GM12878 (cell line): ENCODE measurements around the gene TBC1D5. TPM values are rescaled to one million over a fixed set of nuclear protein-coding genes. Genes with fewer than 3 reads are reported as not detected.

ENCODE experiments used
- ATAC-seq: fragments of 200-7000 bp; cut with Tn5 transposase; 3 replicates; pipeline ENCODE4 v1.9.1; 2020; ENCODE audit warnings: mild to moderate bottlenecking, moderate library complexity
- BruUV-seq: library from RNA; stranded (reverse); fragments of 400-500 nt; replicated peaks from 2 replicates; lab custom pipeline; 2021; lab: Mats Ljungman, UMichigan
- CTCF ChIA-PET: fragments of 300-600 bp; sonication (Branson Sonifier 250); formaldehyde crosslinking; extraction: SDS; loops from one replicate; lab custom pipeline; 2021; ENCODE audit warnings: inconsistent platforms; lab: Yijun Ruan, JAX
- POLR2A ChIA-PET: fragments of 350-600 bp; formaldehyde crosslinking; extraction: SDS; loops from one replicate; lab custom pipeline; 2021; ENCODE audit warnings: inconsistent platforms; lab: Charles Lee
- RAD21 ChIA-PET: fragments of 300-600 bp; sonication (Branson Sonifier 250); formaldehyde crosslinking; loops from one replicate; lab custom pipeline; 2023; ENCODE audit warnings: antibody characterized with exemption; ENCODE audit not compliant: unreplicated experiment; lab: Charles Lee
- SMC1A ChIA-PET: fragments of 300-600 bp; sonication (Branson Sonifier 250); formaldehyde crosslinking; loops from one replicate; lab custom pipeline; 2023; ENCODE audit not compliant: unreplicated experiment, uncharacterized antibody; lab: Charles Lee
- DNase-seq: peaks from one replicate; pipeline ENCODE4 v3.0.0-alpha.2; 2011; ENCODE audit warnings: low read depth, low spot score
- FAIRE-seq: peaks from 3 replicates; lab custom pipeline; 2011; peaks lifted over from hg19 to GRCh38; lab: Jason Lieb, UNC
- H2AFZ ChIP-seq: 2 replicates; pipeline ENCODE4 v1.6.0; 2011; ENCODE audit warnings: low read depth, low read length, control low read depth; ENCODE audit not compliant: control insufficient read depth
- H3K27ac ChIP-seq: 2 replicates; pipeline ENCODE4 v1.5.1; 2011; ENCODE audit warnings: control low read depth; ENCODE audit not compliant: control insufficient read depth, insufficient read depth
- H3K27me3 ChIP-seq, 2 experiments: replicated peaks in 1 of 2; 2 replicates each; pipeline versions ENCODE4 v1.6.0 to v1.6.1; 2011; ENCODE audit warnings: low read length in 1 of 2; ENCODE audit not compliant: control insufficient read depth in 2 of 2, insufficient read depth in 2 of 2
- H3K36me3 ChIP-seq, 2 experiments: 2 replicates each; pipeline ENCODE4 v1.5.1; 2011; ENCODE audit warnings: low read length in 1 of 2; ENCODE audit not compliant: control insufficient read depth in 2 of 2, insufficient read depth in 2 of 2
- H3K4me1 ChIP-seq: 2 replicates; pipeline ENCODE4 v1.6.1; 2011; ENCODE audit warnings: mild to moderate bottlenecking, low read length, moderate library complexity, mixed read lengths; ENCODE audit not compliant: control insufficient read depth, insufficient read depth
- H3K4me2 ChIP-seq: 2 replicates; pipeline ENCODE4 v1.6.0; 2011; ENCODE audit warnings: control low read depth; ENCODE audit not compliant: control insufficient read depth, insufficient read depth
- H3K4me3 ChIP-seq: fragments of 200-600 bp; sonication (generic); 2 replicates; pipeline ENCODE4 v1.5.1; 2016
- H3K79me2 ChIP-seq: 2 replicates; pipeline ENCODE4 v1.6.0; 2011; ENCODE audit warnings: low read length; ENCODE audit not compliant: control insufficient read depth, insufficient read depth
- H3K9ac ChIP-seq: 2 replicates; pipeline ENCODE4 v1.8.0; 2011; ENCODE audit warnings: low read length, control low read depth, mixed read lengths; ENCODE audit not compliant: control insufficient read depth, insufficient read depth
- H3K9me3 ChIP-seq: replicated peaks from 3 replicates; pipeline ENCODE4 v1.5.1; 2011; ENCODE audit warnings: mild to moderate bottlenecking, low read length; ENCODE audit not compliant: control insufficient read depth, insufficient read depth
- H4K20me1 ChIP-seq: 2 replicates; pipeline ENCODE4 v1.6.0; 2011; ENCODE audit not compliant: control insufficient read depth, insufficient read depth
- BHLHE40 ChIP-seq, 2 experiments: fragments of 450-650 bp in 1 of 2; IDR thresholded peaks; 2 replicates each; pipeline ENCODE4 v1.6.1; 2011 to 2017; ENCODE audit warnings: low read depth in 2 of 2, borderline replicate concordance in 1 of 2, improper control_type of control experiment in 1 of 2, low read length in 1 of 2, mild to moderate bottlenecking in 1 of 2
- BRCA1 ChIP-seq: IDR thresholded peaks from 2 replicates; pipeline ENCODE4 v1.6.1; 2011; ENCODE audit warnings: low read depth, low read length, improper control_type of control experiment
- E4F1 ChIP-seq: fragments of 450-650 bp; IDR thresholded peaks from 2 replicates; pipeline ENCODE4 v1.6.1; 2018; ENCODE audit warnings: borderline replicate concordance, mild to moderate bottlenecking; ENCODE audit not compliant: partially characterized antibody
- EED ChIP-seq: sonication (generic); IDR thresholded peaks from 2 replicates; pipeline ENCODE4 v1.6.1; 2016; ENCODE audit warnings: antibody characterized with exemption, low read depth
- ESRRA ChIP-seq: IDR thresholded peaks from 2 replicates; pipeline ENCODE4 v1.6.1; 2012; ENCODE audit warnings: mild to moderate bottlenecking, low read length, improper control_type of control experiment
- LARP7 ChIP-seq: fragments of 450-650 bp; IDR thresholded peaks from 2 replicates; pipeline ENCODE4 v1.6.1; 2017; ENCODE audit warnings: mild to moderate bottlenecking
- NR2C1 ChIP-seq: fragments of 450-650 bp; IDR thresholded peaks from 2 replicates; pipeline ENCODE4 v1.6.1; 2017; ENCODE audit warnings: antibody characterized with exemption, mild to moderate bottlenecking, moderate library complexity
- NR2C2 ChIP-seq: IDR thresholded peaks from 2 replicates; pipeline ENCODE4 v1.6.1; 2011; ENCODE audit warnings: borderline replicate concordance, low read depth; ENCODE audit not compliant: control insufficient read depth, insufficient read length
- POU2F2 ChIP-seq: IDR thresholded peaks from 3 replicates; pipeline ENCODE4 v1.6.1; 2011; ENCODE audit warnings: low read depth, mild to moderate bottlenecking, low read length, borderline replicate concordance
- YY1 ChIP-seq: IDR thresholded peaks from 2 replicates; pipeline ENCODE4 v1.6.1; 2011; ENCODE audit warnings: low read depth, mild to moderate bottlenecking, low read length
- ZBED1 ChIP-seq: IDR thresholded peaks from 2 replicates; pipeline ENCODE4 v1.6.1; 2016; ENCODE audit warnings: borderline replicate concordance
- in situ Hi-C: fragments of 300-500 bp; cut with MboI; formaldehyde crosslinking; loops from 9 replicates; pipeline ENCODE4 v1.14.3; 2018; ENCODE audit warnings: mixed read lengths
- intact Hi-C: fragments of 100-400 bp; cut with micrococcal nuclease; formaldehyde crosslinking; loops from one replicate; pipeline ENCODE4 v1.14.2; 2022; ENCODE audit not compliant: unreplicated experiment
- polyA plus RNA-seq, 11 experiments: library from polyadenylated mRNA; depleted of rRNA in 4 of 11; unstranded in 6 of 11; stranded (reverse) in 5 of 11; fragments of >200 nt; fragmentation: Nextera tagmentation in 4 of 11; fragmentation: Illumina TruSeq in 1 of 11; extraction: Ambion mirVana in 4 of 11; extraction: Trizol in 1 of 11; gene quantifications; 1 replicate in 1 of 11; 2 replicates in 10 of 11; pipeline versions ENCODE4 v1.2.1 to v1.2.3, GENCODE V29; 2011 to 2016; ENCODE audit warnings: inconsistent platforms in 2 of 11, missing spikeins in 2 of 11, low read depth in 1 of 11
- total RNA-seq, 4 experiments: library from RNA; depleted of rRNA in 3 of 4; stranded (reverse); fragments of >200 nt in 3 of 4; fragmentation: Illumina TruSeq in 1 of 4; extraction: Trizol in 1 of 4; gene quantifications; 2 replicates each; pipeline versions ENCODE4 v1.2.1 to v1.2.3, GENCODE V29; 2013 to 2021
- TF ChIP-seq, protein P1 (sequence below): IDR thresholded peaks from 2 replicates; pipeline ENCODE4 v1.6.1; 2011; ENCODE audit warnings: low read depth, mild to moderate bottlenecking, low read length, moderate library complexity, borderline replicate concordance; ENCODE audit errors: extremely low read depth
- TF ChIP-seq, protein P2 (sequence below): IDR thresholded peaks from 2 replicates; pipeline ENCODE4 v1.6.1; 2011; ENCODE audit warnings: borderline replicate concordance, low read depth, mild to moderate bottlenecking, moderate library complexity, mixed read lengths, low read length; ENCODE audit not compliant: insufficient read depth; ENCODE audit errors: extremely low read length
- TF ChIP-seq, protein P3 (sequence below): fragments of 450-650 bp; IDR thresholded peaks from 2 replicates; pipeline ENCODE4 v1.6.1; 2016; ENCODE audit warnings: mild to moderate bottlenecking
- TF ChIP-seq, protein P4 (sequence below): IDR thresholded peaks from 2 replicates; pipeline ENCODE4 v1.6.1; 2012; ENCODE audit warnings: mild to moderate bottlenecking, low read depth, low read length

The TBC1D5 gene
- total and polyA plus RNA-seq, 10 of the 15 experiments (the other 5 are each of a cell fraction or from before 2014, with no cell fraction given), result 5.5 to 61.0 (median 43.8) TPM

GRCh38 chr3:17356585-17356984, 385.8 kb downstream of the TBC1D5 start:
- BruUV-seq, result no TSS peak
- Histone ChIP-seq H3K27ac (no peak overlapping the region), H3K4me3 (no peak overlapping the region), H3K36me3 (no peaks in the 10 kb centered on the region; a peak in 1 of 4 replicates), H2AFZ (no peak overlapping the region), H3K9me3 (no peaks in the 10 kb centered on the region), H3K4me2 (no peak overlapping the region), H3K27me3 (no peaks in the 10 kb centered on the region), H3K4me1 (no peaks in the 10 kb centered on the region), H3K79me2 (no peaks in the 10 kb centered on the region), H3K9ac (no peak overlapping the region), H4K20me1 (no peaks in the 10 kb centered on the region)
- no peak for ATAC-seq
- intact Hi-C loops, result no loop called here
- no peak for TF ChIP-seq NR2C1
- TF ChIP-seq E4F1, result no peak
- TF ChIP-seq POU2F2, result no peak
- TF ChIP-seq ZBED1, result no peak
- no peak for TF ChIP-seq ESRRA
- no peak for TF ChIP-seq LARP7
- no peak for TF ChIP-seq EED
- TF ChIP-seq, protein P1, sequence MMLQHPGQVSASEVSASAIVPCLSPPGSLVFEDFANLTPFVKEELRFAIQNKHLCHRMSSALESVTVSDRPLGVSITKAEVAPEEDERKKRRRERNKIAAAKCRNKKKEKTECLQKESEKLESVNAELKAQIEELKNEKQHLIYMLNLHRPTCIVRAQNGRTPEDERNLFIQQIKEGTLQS, result no peak
- TF ChIP-seq, protein P2, sequence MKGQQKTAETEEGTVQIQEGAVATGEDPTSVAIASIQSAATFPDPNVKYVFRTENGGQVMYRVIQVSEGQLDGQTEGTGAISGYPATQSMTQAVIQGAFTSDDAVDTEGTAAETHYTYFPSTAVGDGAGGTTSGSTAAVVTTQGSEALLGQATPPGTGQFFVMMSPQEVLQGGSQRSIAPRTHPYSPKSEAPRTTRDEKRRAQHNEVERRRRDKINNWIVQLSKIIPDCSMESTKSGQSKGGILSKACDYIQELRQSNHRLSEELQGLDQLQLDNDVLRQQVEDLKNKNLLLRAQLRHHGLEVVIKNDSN, result no peak
- no peak for TF ChIP-seq YY1
- TF ChIP-seq, protein P3, sequence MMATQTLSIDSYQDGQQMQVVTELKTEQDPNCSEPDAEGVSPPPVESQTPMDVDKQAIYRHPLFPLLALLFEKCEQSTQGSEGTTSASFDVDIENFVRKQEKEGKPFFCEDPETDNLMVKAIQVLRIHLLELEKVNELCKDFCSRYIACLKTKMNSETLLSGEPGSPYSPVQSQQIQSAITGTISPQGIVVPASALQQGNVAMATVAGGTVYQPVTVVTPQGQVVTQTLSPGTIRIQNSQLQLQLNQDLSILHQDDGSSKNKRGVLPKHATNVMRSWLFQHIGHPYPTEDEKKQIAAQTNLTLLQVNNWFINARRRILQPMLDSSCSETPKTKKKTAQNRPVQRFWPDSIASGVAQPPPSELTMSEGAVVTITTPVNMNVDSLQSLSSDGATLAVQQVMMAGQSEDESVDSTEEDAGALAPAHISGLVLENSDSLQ, result no peak
- TF ChIP-seq, protein P4, sequence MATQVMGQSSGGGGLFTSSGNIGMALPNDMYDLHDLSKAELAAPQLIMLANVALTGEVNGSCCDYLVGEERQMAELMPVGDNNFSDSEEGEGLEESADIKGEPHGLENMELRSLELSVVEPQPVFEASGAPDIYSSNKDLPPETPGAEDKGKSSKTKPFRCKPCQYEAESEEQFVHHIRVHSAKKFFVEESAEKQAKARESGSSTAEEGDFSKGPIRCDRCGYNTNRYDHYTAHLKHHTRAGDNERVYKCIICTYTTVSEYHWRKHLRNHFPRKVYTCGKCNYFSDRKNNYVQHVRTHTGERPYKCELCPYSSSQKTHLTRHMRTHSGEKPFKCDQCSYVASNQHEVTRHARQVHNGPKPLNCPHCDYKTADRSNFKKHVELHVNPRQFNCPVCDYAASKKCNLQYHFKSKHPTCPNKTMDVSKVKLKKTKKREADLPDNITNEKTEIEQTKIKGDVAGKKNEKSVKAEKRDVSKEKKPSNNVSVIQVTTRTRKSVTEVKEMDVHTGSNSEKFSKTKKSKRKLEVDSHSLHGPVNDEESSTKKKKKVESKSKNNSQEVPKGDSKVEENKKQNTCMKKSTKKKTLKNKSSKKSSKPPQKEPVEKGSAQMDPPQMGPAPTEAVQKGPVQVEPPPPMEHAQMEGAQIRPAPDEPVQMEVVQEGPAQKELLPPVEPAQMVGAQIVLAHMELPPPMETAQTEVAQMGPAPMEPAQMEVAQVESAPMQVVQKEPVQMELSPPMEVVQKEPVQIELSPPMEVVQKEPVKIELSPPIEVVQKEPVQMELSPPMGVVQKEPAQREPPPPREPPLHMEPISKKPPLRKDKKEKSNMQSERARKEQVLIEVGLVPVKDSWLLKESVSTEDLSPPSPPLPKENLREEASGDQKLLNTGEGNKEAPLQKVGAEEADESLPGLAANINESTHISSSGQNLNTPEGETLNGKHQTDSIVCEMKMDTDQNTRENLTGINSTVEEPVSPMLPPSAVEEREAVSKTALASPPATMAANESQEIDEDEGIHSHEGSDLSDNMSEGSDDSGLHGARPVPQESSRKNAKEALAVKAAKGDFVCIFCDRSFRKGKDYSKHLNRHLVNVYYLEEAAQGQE, result no peak
- TF ChIP-seq NR2C2, result no peak
- TF ChIP-seq BHLHE40 (IDR thresholded peaks at IDR 0.05; ENCODE audit: borderline replicate concordance in 1 of 2, low read depth in 2 of 2, low read length in 1 of 2), result no peak
- TF ChIP-seq BRCA1, result no peak
- POLR2A ChIA-PET, result interaction anchor here (0.6 kb wide), 1 partner anchor 1665 kb away, joined by 4 read pairs; no protein-coding TSS in a partner anchor
- SMC1A ChIA-PET, result interaction anchor here (1.1 kb wide), 1 partner anchor 58 kb away, joined by 3 read pairs; no protein-coding TSS in a partner anchor
- in situ Hi-C loops, result no loop called here
- RAD21 ChIA-PET, result no interaction called here
- no peak for FAIRE-seq
- DNase-seq, result no peak
- CTCF ChIA-PET, result interaction anchor here (0.8 to 1.6 kb wide), 3 partner anchors 10 to 99 kb away, joined by 3 to 4 read pairs (median 3); no protein-coding TSS in a partner anchor
